Sigmoid colon (tissue), 4 donors: ENCODE measurements around the gene SPATA2L.

Experiments
- EP300 ChIP-seq, 4 donors: sonication (generic); formaldehyde crosslinking; IDR thresholded peaks; one replicate each; pipeline ENCODE4 v1.6.1; 2017; ENCODE audit warnings: antibody characterized with exemption in 4 of 4
- POLR2A ChIP-seq, 2 donors: fragments of 450-650 bp; IDR thresholded peaks; one replicate each; pipeline ENCODE4 v1.6.1; 2016; ENCODE audit warnings: antibody characterized with exemption in 2 of 2, mild to moderate bottlenecking in 2 of 2, moderate library complexity in 2 of 2
- TF ChIP-seq, protein P1 (sequence below), 4 experiments: fragments of 450-650 bp in 3 of 4; fragments of 200-600 bp in 1 of 4; IDR thresholded peaks; one replicate each; pipeline ENCODE4 v1.5.1; 2016 to 2019; ENCODE audit warnings: antibody characterized with exemption in 4 of 4, mild to moderate bottlenecking in 3 of 4, moderate library complexity in 2 of 4

DNA sequence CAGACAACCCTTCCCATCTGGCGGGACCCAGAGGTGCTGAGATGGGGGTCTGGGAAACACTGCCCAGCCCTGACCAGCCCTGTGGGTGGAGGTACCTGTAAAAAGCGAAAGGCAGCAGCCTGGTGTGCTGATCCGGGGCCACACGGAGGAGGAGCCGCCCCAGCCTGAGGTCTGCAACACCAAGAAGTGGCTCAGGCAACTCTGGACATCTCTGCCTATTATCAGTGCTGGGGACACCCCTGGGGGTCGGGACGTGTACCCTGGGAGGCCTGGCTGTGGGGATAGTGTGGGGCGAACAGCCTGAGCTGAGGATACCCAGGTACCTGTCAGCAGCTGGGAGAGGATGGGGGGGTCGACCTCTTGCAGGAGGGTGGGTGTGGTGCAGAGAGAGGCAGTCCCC lies 37.9 kb upstream of the SPATA2L start:
- TF ChIP-seq, protein P1, sequence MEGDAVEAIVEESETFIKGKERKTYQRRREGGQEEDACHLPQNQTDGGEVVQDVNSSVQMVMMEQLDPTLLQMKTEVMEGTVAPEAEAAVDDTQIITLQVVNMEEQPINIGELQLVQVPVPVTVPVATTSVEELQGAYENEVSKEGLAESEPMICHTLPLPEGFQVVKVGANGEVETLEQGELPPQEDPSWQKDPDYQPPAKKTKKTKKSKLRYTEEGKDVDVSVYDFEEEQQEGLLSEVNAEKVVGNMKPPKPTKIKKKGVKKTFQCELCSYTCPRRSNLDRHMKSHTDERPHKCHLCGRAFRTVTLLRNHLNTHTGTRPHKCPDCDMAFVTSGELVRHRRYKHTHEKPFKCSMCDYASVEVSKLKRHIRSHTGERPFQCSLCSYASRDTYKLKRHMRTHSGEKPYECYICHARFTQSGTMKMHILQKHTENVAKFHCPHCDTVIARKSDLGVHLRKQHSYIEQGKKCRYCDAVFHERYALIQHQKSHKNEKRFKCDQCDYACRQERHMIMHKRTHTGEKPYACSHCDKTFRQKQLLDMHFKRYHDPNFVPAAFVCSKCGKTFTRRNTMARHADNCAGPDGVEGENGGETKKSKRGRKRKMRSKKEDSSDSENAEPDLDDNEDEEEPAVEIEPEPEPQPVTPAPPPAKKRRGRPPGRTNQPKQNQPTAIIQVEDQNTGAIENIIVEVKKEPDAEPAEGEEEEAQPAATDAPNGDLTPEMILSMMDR (IDR thresholded peaks at IDR 0.05), result no peak
- TF ChIP-seq EP300 (IDR thresholded peaks at IDR 0.05) (no peak), POLR2A (IDR thresholded peaks at IDR 0.05) (no peak)
